ENCODE data around the gene PTPRE.
"Not testable (repeated sequence)": the region's sequence is repeated elsewhere in the genome, so short reads cannot be mapped to it uniquely, and the experiment has no call there.

The PTPRE gene

DNA sequence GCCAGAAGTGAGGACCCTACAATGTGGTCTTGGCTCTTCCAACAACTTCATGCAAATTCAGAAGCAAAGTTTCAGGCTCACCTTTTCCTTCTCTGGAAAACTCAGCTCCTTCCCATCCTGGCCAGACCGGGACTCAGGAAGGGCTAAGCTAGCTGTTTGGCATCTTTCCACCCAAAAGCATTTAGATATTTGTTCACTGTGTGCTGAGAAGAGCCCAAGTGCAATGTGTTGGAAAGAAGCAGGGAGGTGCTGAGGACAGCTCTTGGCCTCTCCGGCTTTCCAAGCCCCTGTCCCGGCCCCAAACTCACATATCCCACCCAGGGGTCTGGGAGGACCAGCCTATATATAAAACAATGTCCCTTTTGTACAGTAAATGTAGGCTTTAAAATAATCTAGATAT lies 174.8 kb downstream of the PTPRE start:
- peaks cover 5% of the 10 kb centered on the region for H3K4me1 Mint-ChIP-seq
- H3K27ac Mint-ChIP-seq (ENCODE audit: low read depth): no peak overlapping the region
- H3K36me3 Mint-ChIP-seq (ENCODE audit: insufficient read depth): peaks cover 54% of the 10 kb centered on the region
- H3K27me3 Mint-ChIP-seq: no peaks in the 10 kb centered on the region
- DNase-seq (ENCODE audit: low spot score in 2 of 2) (no peak), ATAC-seq (replicated peaks; ENCODE audit: extremely low read depth, poor library complexity, severe bottlenecking) (no peak)
- H3K9me3 Mint-ChIP-seq: no peaks in the 10 kb centered on the region
- no peak overlapping the region for H3K4me3 Mint-ChIP-seq

DNA sequence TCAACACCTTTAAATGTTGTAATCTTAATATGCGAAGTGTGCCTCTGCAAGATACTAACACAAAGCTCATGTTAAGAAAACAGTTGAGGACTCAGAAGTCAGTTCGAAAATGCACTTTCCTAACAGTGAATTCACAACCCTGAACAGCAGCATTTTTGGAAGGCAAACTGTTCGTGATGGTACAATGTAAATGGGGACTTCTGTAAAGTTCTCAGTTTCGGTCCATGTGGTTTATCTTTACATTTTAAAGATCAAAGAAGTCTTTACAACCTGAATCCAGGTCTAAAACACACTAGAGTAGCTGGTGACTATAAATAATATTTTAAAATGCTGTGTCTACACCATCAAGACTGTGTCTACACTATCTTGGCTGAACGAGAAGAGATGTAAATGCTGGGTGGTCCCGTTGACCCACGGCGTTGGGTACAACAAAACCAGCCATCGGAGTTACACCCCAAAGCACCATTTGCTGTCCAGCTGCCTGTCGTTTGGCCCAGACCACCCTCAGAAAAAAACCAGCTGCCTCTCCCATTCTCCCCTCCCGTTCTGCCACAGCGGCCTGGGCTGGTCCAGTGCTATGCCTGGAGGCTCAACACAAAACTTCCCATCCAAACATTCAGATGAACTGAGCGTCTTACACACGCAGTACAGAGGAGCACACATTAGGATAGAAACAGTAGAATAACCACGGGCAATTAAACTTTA lies 176.4 kb downstream of the PTPRE start:
- no peak overlapping the region for H3K4me3 Mint-ChIP-seq
- peaks cover 5% of the 10 kb centered on the region for H3K4me1 Mint-ChIP-seq
- H3K27ac Mint-ChIP-seq (ENCODE audit: low read depth): no peak overlapping the region
- ATAC-seq (replicated peaks; ENCODE audit: extremely low read depth, poor library complexity, severe bottlenecking): no peak
- no peaks in the 10 kb centered on the region for H3K27me3 Mint-ChIP-seq
- peaks cover 48% of the 10 kb centered on the region for H3K36me3 Mint-ChIP-seq (ENCODE audit: insufficient read depth)
- no peaks in the 10 kb centered on the region for H3K9me3 Mint-ChIP-seq
- no peak for DNase-seq (ENCODE audit: low spot score in 2 of 2)

DNA sequence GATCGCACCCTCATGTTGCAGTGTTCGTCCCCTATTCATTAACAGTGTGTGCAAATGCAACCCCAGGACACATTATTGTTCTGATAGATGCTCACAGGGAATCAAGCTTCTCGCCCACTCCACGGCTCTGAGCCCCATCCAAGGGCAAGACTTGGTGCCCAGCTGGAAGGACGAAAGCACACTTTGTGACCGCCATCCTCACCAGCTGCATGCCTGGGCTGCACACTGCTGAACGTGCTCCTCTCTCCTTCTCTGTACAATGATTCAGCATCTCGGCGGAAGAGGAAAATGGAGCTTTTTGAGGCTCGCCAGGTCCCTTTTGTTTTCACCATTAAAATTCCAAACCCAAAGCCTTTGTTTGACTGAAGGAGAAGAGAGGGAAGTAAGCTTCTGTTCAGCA lies 177.5 kb downstream of the PTPRE start:
- H3K4me1 Mint-ChIP-seq: peaks cover 5% of the 10 kb centered on the region
- no peak overlapping the region for H3K4me3 Mint-ChIP-seq
- DNase-seq (ENCODE audit: low spot score in 2 of 2): no peak
- H3K27ac Mint-ChIP-seq (ENCODE audit: low read depth): no peak overlapping the region
- no peak for ATAC-seq (replicated peaks; ENCODE audit: extremely low read depth, poor library complexity, severe bottlenecking)
- no peaks in the 10 kb centered on the region for H3K27me3 Mint-ChIP-seq
- no peaks in the 10 kb centered on the region for H3K9me3 Mint-ChIP-seq
- peaks cover 39% of the 10 kb centered on the region for H3K36me3 Mint-ChIP-seq (ENCODE audit: insufficient read depth)

DNA sequence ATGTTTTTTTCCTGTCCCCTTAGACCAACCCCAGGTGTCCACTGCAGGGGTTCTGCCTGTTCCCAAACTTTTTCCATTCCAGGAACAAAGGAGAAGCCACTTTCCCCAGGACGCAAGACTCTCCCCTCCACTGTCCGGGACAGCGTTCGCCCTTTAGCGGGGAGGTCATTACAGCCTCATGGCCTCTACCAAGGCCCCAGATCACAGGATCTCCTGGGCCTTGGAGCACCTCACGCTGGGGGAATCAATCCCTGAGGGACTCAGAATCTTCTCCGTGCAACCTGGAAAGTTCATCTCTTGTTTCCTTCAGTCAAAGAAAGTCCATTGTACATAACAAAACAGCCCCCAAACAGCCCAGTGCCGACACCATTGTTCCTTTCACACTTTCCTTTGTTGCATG lies 178.1 kb downstream of the PTPRE start:
- DNase-seq (ENCODE audit: low spot score in 2 of 2) (no peak), ATAC-seq (replicated peaks; ENCODE audit: extremely low read depth, poor library complexity, severe bottlenecking) (no peak)
- peaks cover 32% of the 10 kb centered on the region for H3K36me3 Mint-ChIP-seq (ENCODE audit: insufficient read depth)
- peaks cover 5% of the 10 kb centered on the region for H3K4me1 Mint-ChIP-seq
- H3K27ac Mint-ChIP-seq (ENCODE audit: low read depth): no peak overlapping the region
- no peak overlapping the region for H3K4me3 Mint-ChIP-seq
- no peaks in the 10 kb centered on the region for H3K9me3 Mint-ChIP-seq
- H3K27me3 Mint-ChIP-seq: no peaks in the 10 kb centered on the region

DNA sequence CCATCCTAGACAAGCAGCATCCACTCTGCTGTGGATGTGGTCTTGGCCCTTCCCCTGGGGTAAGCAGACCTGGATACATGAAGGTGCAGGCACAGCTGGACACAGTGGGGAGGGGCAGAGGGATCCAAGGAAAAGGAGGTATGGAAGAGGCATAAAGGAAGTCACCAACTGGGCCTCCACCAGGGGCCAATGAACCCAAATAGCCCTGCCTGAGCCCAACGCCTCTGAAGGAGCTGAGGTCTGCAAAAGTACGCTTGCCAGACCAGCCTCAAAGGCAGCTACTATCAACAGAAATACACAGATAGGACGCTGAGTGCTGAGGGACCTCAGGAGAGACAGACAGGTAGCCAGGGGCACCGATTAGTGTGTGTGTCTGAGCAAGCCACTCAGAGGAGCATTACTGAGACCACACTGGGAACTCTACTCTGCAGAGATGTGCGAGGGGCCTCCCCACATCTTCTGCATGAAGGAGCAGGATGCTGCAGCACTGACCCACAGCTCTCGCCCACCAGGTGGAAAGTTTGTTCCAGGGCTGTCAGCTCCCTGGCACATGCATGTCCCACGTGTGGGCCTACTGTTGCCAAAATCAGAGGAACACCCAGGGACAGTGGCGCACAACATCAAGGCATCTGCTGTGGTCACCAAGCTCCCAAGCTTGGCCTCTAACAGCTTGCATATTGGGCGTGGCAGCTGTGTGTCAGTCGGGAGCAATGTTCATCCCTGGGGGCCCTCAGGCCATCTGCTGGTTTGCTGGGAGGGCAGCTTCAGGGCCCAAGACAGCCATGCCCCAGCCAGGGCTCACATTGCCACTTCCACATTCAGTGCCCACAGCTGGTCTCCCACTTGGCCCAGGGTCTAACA lies 179.3 kb downstream of the PTPRE start:
- H3K27ac Mint-ChIP-seq (ENCODE audit: low read depth): no peak overlapping the region

DNA sequence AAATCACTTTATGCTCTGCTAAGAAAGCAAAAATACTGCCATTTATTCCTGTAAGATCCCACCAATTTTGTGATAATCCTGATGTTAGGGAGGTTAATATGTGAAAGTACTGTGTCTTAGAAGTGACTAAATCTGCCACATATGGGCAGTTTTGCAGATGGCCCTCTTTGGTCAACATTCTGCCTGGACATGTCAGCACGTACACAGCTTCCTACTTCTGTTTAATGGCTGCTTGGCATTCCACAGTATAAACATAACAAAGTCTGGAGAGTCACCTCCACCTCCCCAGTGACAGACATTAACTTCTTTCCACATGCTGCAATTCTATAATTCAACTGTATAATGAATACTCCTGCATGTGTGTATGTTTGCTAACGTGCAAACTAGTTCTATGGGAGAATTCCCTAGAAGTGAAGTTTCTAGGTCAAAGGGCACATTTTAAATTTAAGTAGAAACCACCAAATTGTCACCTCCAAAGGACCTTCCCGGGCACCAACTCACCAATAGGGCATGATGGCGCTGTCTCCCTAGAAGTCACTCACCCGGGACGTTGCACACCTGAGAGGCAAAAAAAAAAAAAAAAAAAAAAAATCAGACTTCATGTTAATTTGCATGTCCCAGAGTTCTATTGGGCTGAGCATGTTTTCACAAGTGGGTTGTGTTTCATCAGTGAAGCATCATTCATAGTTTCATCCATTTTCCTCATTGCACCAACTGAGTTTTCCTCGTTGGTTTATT lies 180.4 kb downstream of the PTPRE start:
- no peak overlapping the region for H3K4me3 Mint-ChIP-seq
- peaks cover 12% of the 10 kb centered on the region for H3K36me3 Mint-ChIP-seq (ENCODE audit: insufficient read depth)
- no peaks in the 10 kb centered on the region for H3K4me1 Mint-ChIP-seq
- no peak overlapping the region for H3K27ac Mint-ChIP-seq (ENCODE audit: low read depth)
- DNase-seq (ENCODE audit: low spot score in 2 of 2) (no peak), ATAC-seq (replicated peaks; ENCODE audit: extremely low read depth, poor library complexity, severe bottlenecking) (no peak)
- no peaks in the 10 kb centered on the region for H3K27me3 Mint-ChIP-seq
- no peaks in the 10 kb centered on the region for H3K9me3 Mint-ChIP-seq

More for the DNA sequence above, 179.3 kb downstream of the PTPRE start:
- Mint-ChIP-seq H3K4me3 (no peak overlapping the region), H3K36me3 (ENCODE audit: insufficient read depth) (peaks cover 21% of the 10 kb centered on the region), H3K9me3 (no peaks in the 10 kb centered on the region), H3K4me1 (no peaks in the 10 kb centered on the region), H3K27me3 (no peaks in the 10 kb centered on the region)
- DNase-seq (ENCODE audit: low spot score in 2 of 2): no peak
- ATAC-seq (replicated peaks; ENCODE audit: extremely low read depth, poor library complexity, severe bottlenecking): no peak

DNA sequence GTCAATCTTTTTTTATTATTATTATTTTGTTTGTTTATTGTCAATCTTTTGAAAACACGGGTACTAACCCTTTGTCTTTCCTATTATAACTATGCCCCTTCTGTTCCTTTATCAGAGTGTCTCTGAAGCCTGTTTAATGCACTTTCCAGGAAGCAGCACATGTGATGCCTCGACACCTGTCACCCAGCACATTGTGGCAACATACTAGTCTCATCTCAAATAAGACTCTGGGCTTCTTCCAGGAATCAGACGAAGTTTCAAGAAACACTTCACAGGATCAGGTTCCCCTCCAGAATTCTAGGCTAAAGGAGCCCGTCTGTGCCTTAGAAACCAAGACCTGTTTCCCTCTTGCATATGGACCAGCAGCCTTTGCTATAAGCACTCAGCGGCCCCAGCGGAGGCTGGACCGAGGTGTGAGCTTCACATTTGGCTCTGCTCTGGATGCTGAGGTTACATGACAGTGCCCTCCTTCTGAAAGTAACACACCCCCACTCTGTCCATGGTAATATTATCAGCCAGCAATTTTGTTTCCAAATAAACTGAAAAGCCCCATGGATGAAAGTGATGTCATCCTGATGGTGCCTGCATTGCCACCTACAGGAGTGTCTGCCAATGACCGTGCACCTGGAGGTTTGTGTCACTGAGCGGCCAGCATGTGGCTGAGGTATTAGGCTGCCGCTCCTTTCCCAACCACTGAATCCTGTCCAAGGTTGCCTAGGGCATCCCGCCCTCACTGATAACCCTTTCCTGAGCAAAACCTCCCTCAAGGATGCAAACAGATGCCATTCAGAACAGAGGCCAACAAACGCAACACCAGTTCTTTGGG lies 181.2 kb downstream of the PTPRE start:
- Mint-ChIP-seq H3K4me3 (no peak overlapping the region), H3K36me3 (ENCODE audit: insufficient read depth) (peaks cover 11% of the 10 kb centered on the region), H3K4me1 (no peaks in the 10 kb centered on the region), H3K27ac (ENCODE audit: low read depth) (no peak overlapping the region), H3K27me3 (no peaks in the 10 kb centered on the region), H3K9me3 (no peaks in the 10 kb centered on the region)
- no peak for DNase-seq (ENCODE audit: low spot score in 2 of 2)
- no peak for ATAC-seq (replicated peaks; ENCODE audit: extremely low read depth, poor library complexity, severe bottlenecking)

DNA sequence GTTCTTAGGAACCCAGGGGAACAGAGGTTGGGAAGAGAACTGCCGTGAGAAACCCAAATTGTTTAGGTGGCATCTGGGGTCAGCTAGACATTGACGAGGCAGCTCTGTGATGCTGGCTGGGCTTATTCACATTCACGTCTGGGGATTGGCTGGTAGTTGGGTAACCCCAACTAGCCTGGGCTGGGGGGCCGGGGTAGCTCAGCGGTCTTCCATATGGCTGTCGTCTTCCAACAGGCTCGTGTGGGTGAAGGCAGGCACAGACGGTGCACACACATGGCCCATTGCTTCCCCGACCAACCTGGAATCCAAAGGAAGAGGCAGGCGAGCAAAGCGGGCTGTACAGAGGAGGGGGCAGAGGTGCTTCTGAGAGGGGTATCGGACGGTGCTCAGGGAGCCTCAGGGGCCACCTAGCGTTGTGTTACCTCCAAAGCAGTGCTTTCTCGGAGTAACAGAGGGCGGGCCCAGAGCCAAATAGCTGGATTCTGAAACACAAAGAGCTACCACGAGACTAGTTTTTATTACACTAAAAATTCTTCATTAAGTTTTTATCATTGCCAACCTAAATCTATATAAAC lies 184.8 kb downstream of the PTPRE start:
- DNase-seq (ENCODE audit: low spot score in 2 of 2): no peak
- H3K9me3 Mint-ChIP-seq: no peaks in the 10 kb centered on the region
- H3K27ac Mint-ChIP-seq (ENCODE audit: low read depth): no peak overlapping the region
- peaks cover 2% of the 10 kb centered on the region for H3K36me3 Mint-ChIP-seq (ENCODE audit: insufficient read depth)
- no peaks in the 10 kb centered on the region for H3K27me3 Mint-ChIP-seq
- no peak for ATAC-seq (replicated peaks; ENCODE audit: extremely low read depth, poor library complexity, severe bottlenecking)
- no peak overlapping the region for H3K4me3 Mint-ChIP-seq
- H3K4me1 Mint-ChIP-seq: peaks cover 20% of the 10 kb centered on the region

DNA sequence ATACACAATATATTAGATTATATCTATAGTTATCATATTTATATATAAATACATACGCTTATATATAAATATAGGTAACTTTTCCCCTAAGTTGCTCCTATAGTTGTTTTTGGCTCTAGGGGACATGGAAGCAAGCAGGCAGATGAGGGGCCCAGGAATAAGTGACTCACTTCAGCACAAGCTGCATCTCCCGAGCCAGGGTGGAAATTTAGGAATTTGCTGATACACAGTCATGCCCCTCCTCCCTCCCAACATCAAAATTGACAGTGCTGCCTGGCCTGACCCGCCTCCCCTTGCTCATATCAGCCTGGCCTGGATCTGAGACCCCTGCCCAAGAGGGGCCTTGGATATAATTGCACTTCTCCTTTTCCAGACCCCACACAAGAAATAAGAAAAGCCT lies 185.6 kb downstream of the PTPRE start:
- ATAC-seq (replicated peaks; ENCODE audit: extremely low read depth, poor library complexity, severe bottlenecking) (no peak), DNase-seq (ENCODE audit: low spot score in 2 of 2) (peak in 1 of 2 donors; percentile 8)
- Mint-ChIP-seq H3K9me3 (no peaks in the 10 kb centered on the region), H3K27ac (ENCODE audit: low read depth) (no peak overlapping the region), H3K4me1 (peaks cover 23% of the 10 kb centered on the region), H3K36me3 (ENCODE audit: insufficient read depth) (peaks cover 4% of the 10 kb centered on the region), H3K4me3 (no peak overlapping the region), H3K27me3 (no peaks in the 10 kb centered on the region)

DNA sequence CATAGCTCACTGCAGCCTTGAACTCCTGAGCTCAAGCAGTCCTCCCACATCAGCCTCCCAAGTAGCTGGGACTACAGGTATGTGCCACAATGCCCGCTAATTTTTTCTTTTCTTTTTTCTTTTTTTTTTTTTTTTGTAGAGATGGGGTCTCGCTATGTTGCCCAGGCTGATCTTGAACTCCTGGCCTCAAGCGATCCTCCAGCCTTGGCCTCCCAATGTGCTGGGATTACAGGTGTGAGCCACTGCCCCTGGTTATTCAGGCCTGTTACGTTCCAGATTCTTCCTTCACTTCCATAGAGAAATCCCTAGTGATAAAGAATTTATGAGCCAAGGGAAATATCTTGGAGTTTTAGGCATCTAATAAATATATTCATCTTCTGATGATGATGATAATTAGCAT lies 187.7 kb downstream of the PTPRE start:
- DNase-seq (ENCODE audit: low spot score in 2 of 2); H3K9me3 Mint-ChIP-seq; ATAC-seq (replicated peaks; ENCODE audit: extremely low read depth, poor library complexity, severe bottlenecking); H3K4me3 Mint-ChIP-seq; H3K27me3 Mint-ChIP-seq; H3K36me3 Mint-ChIP-seq (ENCODE audit: insufficient read depth): not testable (repeated sequence)
- Mint-ChIP-seq H3K27ac (ENCODE audit: low read depth) (peak overlapping the region; percentile 13), H3K4me1 (peaks cover 37% of the 10 kb centered on the region)

DNA sequence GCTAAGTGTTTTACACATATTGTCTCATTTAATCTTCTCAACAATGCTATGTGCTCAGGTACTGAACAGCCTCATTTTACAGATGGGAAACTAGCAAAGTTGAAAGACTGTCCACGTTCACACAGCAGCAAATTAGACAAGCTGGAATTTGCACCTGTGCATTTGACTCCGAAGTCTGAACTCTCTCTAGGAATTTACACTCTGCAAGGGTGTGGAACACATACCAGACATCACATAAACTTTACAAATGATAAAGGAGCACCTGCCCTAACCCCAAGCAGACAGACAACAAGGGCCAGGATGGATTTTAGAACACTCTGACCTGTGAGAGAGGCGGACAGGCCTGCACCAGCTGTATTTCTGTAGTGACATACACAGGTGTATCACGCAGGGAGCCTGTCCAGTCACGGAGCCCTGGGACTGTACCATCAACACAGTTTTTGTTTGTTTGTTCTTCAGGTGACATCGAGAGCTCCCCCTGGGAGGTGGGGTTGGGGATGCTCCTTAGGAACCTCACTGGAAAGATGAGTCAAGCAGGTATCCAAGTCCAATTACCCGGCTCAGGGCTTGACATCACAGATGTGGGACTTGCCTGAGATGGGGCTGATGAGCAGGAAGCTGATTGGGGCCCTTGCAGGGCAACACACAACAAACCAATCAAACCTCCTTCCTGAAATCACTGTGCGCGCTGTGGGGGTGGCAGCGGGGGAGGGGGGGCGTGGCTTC lies 188.3 kb downstream of the PTPRE start:
- DNase-seq (ENCODE audit: low spot score in 2 of 2): no peak
- peaks cover 4% of the 10 kb centered on the region for H3K36me3 Mint-ChIP-seq (ENCODE audit: insufficient read depth)
- H3K27me3 Mint-ChIP-seq: no peaks in the 10 kb centered on the region
- peak; percentile 84 for ATAC-seq (replicated peaks; ENCODE audit: extremely low read depth, poor library complexity, severe bottlenecking)
- H3K9me3 Mint-ChIP-seq: no peaks in the 10 kb centered on the region
- H3K4me1 Mint-ChIP-seq: peaks cover 37% of the 10 kb centered on the region
- H3K27ac Mint-ChIP-seq (ENCODE audit: low read depth): peak overlapping the region; percentile 13
- H3K4me3 Mint-ChIP-seq: peak overlapping the region; percentile 69

Measured in central memory CD8-positive, alpha-beta T cell (primary cell).